ENCODE data around the gene ECE1.

ECE1 gene

GRCh38 chr1:21318714-21319159 lies 28.5 kb upstream of the ECE1 start:
- TF ChIP-seq CTCF (conservative IDR thresholded peaks at IDR 0.05), result no peak

GRCh38 chr1:21318057-21318713 lies 27.9 kb upstream of the ECE1 start:
- no peak overlapping the region for H3K27ac ChIP-seq
- no peak for TF ChIP-seq CTCF (conservative IDR thresholded peaks at IDR 0.05)

More at GRCh38 chr1:21318714-21319159, 28.5 kb upstream of the ECE1 start:
- no peak overlapping the region for H3K27ac ChIP-seq

GRCh38 chr1:21317690-21318043 lies 27.4 kb upstream of the ECE1 start:
- no peak overlapping the region for H3K27ac ChIP-seq
- no peak for TF ChIP-seq CTCF (conservative IDR thresholded peaks at IDR 0.05)

GRCh38 chr1:21317035-21317689 lies 26.9 kb upstream of the ECE1 start:
- no peak overlapping the region for H3K27ac ChIP-seq
- TF ChIP-seq CTCF (conservative IDR thresholded peaks at IDR 0.05), result no peak

GRCh38 chr1:21314743-21315396 lies 24.6 kb upstream of the ECE1 start:
- no peak overlapping the region for H3K27ac ChIP-seq
- no peak for TF ChIP-seq CTCF (conservative IDR thresholded peaks at IDR 0.05)

GRCh38 chr1:21313886-21314721 lies 23.8 kb upstream of the ECE1 start:
- H3K27ac ChIP-seq, result no peak overlapping the region

More at GRCh38 chr1:21313886-21314721, 23.8 kb upstream of the ECE1 start:
- no peak for TF ChIP-seq CTCF (conservative IDR thresholded peaks at IDR 0.05)

All from VCaP (cell line).